Measurements from ENCODE around the gene MSANTD1.

Gene MSANTD1

GRCh38 chr4:3248811-3249661 lies at the start of gene MSANTD1:
MSANTD1 (plus strand) TSS chr4:3249159; CDS start chr4:3249223, 64 bp downstream.
- no peak for DNase-seq (ENCODE audit: low read depth)

- no peak for DNase-seq (ENCODE audit: low read depth)
These were observed 49.1 kb upstream of the MSANTD1 start for GRCh38 chr4:3199653-3200422.

GRCh38 chr4:3200423-3201090 lies 48.4 kb upstream of the MSANTD1 start:
- no peak for DNase-seq (ENCODE audit: low read depth)

- DNase-seq (ENCODE audit: low read depth): peak; percentile 33
These were observed 46.9 kb upstream of the MSANTD1 start for GRCh38 chr4:3201718-3202702.

GRCh38 chr4:3202836-3203820 lies 45.8 kb upstream of the MSANTD1 start:
- no peak for DNase-seq (ENCODE audit: low read depth)

GRCh38 chr4:3203971-3204431 lies 45.0 kb upstream of the MSANTD1 start:
- no peak for DNase-seq (ENCODE audit: low read depth)

GRCh38 chr4:3205995-3206394 lies 43.0 kb upstream of the MSANTD1 start:
- no peak for DNase-seq (ENCODE audit: low read depth)

- DNase-seq (ENCODE audit: low read depth): no peak
These were observed 42.4 kb upstream of the MSANTD1 start for GRCh38 chr4:3206439-3207100.

- no peak for DNase-seq (ENCODE audit: low read depth)
These were observed 41.4 kb upstream of the MSANTD1 start for GRCh38 chr4:3207531-3208037.

GRCh38 chr4:3208826-3209225 lies 40.1 kb upstream of the MSANTD1 start:
- DNase-seq (ENCODE audit: low read depth): no peak

GRCh38 chr4:3209551-3210325 lies 39.2 kb upstream of the MSANTD1 start:
- DNase-seq (ENCODE audit: low read depth): no peak

- no peak for DNase-seq (ENCODE audit: low read depth)
These were observed 38.5 kb upstream of the MSANTD1 start for GRCh38 chr4:3210467-3210866.

GRCh38 chr4:3211866-3212265 lies 37.1 kb upstream of the MSANTD1 start:
- no peak for DNase-seq (ENCODE audit: low read depth)

- no peak for DNase-seq (ENCODE audit: low read depth)
These were observed 36.4 kb upstream of the MSANTD1 start for GRCh38 chr4:3212391-3213105.

GRCh38 chr4:3213106-3213425 lies 35.9 kb upstream of the MSANTD1 start:
- no peak for DNase-seq (ENCODE audit: low read depth)

- no peak for DNase-seq (ENCODE audit: low read depth)
These were observed 35.2 kb upstream of the MSANTD1 start for GRCh38 chr4:3213661-3214250.

GRCh38 chr4:3215256-3215655 lies 33.7 kb upstream of the MSANTD1 start:
- DNase-seq (ENCODE audit: low read depth): no peak

- no peak for DNase-seq (ENCODE audit: low read depth)
These were observed 33.2 kb upstream of the MSANTD1 start for GRCh38 chr4:3215733-3216132.

Data from stimulated activated CD8-positive, alpha-beta memory T cell treated with anti-CD3 and anti-CD28 coated beads, Interleukin-7, amount 100 ng/mL, for 24 hours (primary cell).